Osteocyte (in vitro differentiated cells): ENCODE measurements around the gene TTC5. TPM values are rescaled to one million over a fixed set of nuclear protein-coding genes. Genes with fewer than 3 reads are reported as not detected.

Experiments used
- DNase-seq: peaks from one replicate; pipeline ENCODE4 v3.0.0; 2021; ENCODE audit warnings: mixed read lengths; ENCODE audit not compliant: unreplicated experiment; ENCODE audit errors: extremely low spot score
- H3K27ac Mint-ChIP-seq: one replicate; pipeline ENCODE4 v1.8.0; 2021; ENCODE audit warnings: mild to moderate bottlenecking, mixed read lengths; ENCODE audit not compliant: unreplicated experiment
- H3K27me3 Mint-ChIP-seq: one replicate; pipeline ENCODE4 v1.8.0; 2021; ENCODE audit warnings: mixed read lengths; ENCODE audit not compliant: unreplicated experiment
- H3K36me3 Mint-ChIP-seq: one replicate; pipeline ENCODE4 v1.8.0; 2021; ENCODE audit warnings: mixed read lengths; ENCODE audit not compliant: unreplicated experiment
- H3K4me1 Mint-ChIP-seq: one replicate; pipeline ENCODE4 v1.8.0; 2021; ENCODE audit warnings: mixed read lengths; ENCODE audit not compliant: unreplicated experiment
- H3K4me3 Mint-ChIP-seq: one replicate; pipeline ENCODE4 v1.8.0; 2021; ENCODE audit warnings: mild to moderate bottlenecking, moderate library complexity, mixed read lengths; ENCODE audit not compliant: unreplicated experiment
- H3K9me3 Mint-ChIP-seq: one replicate; pipeline ENCODE4 v1.8.0; 2021; ENCODE audit warnings: mixed read lengths; ENCODE audit not compliant: unreplicated experiment
- total RNA-seq: library from RNA; stranded (reverse); gene quantifications from 2 replicates; pipeline ENCODE4 v1.2.1, GENCODE V29; 2021
- TF ChIP-seq, protein P1 (sequence below): fragments of 200-600 bp; sonication (generic); IDR thresholded peaks from 2 replicates; pipeline ENCODE4 v1.5.0; 2021; ENCODE audit warnings: antibody characterized with exemption, mild to moderate bottlenecking, moderate library complexity

TTC5 gene
- total RNA-seq, 1 donor from 2014 or later, result 24.5 TPM

DNA sequence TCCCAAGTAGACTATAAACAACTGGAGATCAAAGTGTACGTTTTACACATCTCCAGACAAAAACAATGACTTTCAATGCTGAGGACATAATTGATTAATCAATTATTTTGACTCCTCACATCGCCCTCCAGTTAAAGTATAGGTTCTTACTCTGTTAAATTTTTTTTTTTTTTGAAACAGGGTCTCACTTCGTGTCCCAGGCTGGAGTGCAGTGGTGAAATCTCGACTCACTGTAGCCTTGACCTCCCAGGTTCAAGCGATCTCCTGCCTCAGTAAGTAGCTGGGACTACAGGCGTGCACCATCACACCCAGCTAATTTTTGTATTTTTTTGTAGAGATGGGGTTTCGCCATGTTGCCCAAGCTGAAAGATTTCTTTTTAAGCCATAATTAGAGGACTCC lies 28.3 kb upstream of the TTC5 start:
- no peak overlapping the region for H3K4me3 Mint-ChIP-seq
- no peak for DNase-seq
- H3K36me3 Mint-ChIP-seq, result no peaks in the 10 kb centered on the region
- H3K27me3 Mint-ChIP-seq, result peaks cover 9% of the 10 kb centered on the region
- TF ChIP-seq, protein P1, sequence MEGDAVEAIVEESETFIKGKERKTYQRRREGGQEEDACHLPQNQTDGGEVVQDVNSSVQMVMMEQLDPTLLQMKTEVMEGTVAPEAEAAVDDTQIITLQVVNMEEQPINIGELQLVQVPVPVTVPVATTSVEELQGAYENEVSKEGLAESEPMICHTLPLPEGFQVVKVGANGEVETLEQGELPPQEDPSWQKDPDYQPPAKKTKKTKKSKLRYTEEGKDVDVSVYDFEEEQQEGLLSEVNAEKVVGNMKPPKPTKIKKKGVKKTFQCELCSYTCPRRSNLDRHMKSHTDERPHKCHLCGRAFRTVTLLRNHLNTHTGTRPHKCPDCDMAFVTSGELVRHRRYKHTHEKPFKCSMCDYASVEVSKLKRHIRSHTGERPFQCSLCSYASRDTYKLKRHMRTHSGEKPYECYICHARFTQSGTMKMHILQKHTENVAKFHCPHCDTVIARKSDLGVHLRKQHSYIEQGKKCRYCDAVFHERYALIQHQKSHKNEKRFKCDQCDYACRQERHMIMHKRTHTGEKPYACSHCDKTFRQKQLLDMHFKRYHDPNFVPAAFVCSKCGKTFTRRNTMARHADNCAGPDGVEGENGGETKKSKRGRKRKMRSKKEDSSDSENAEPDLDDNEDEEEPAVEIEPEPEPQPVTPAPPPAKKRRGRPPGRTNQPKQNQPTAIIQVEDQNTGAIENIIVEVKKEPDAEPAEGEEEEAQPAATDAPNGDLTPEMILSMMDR, result no peak
- peaks cover 23% of the 10 kb centered on the region for H3K4me1 Mint-ChIP-seq
- H3K9me3 Mint-ChIP-seq, result no peaks in the 10 kb centered on the region
- H3K27ac Mint-ChIP-seq, result peak overlapping the region; percentile 27

DNA sequence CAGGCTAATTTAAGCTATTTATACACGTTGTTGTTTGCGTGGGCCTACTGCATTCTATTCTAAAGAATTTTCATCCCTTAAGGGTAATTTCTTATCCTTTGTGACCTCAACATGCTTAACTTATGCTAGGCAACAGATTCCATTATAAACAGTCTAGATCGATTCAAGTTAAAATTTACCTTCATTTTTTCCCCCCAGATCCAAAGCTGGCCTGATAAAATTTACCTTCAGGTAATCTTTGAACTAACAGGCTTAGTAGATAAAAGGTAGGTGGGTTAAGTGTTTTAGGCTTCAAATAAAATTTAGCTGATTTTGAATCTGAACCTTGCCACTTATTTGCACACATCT lies 27.7 kb upstream of the TTC5 start:
- Mint-ChIP-seq H3K27me3 (peaks cover 3% of the 10 kb centered on the region), H3K27ac (peak overlapping the region; percentile 98), H3K9me3 (no peaks in the 10 kb centered on the region), H3K36me3 (no peaks in the 10 kb centered on the region), H3K4me1 (peaks cover 23% of the 10 kb centered on the region), H3K4me3 (peak overlapping the region; percentile 98)
- DNase-seq, result no peak
- TF ChIP-seq, protein P1, result no peak

DNA sequence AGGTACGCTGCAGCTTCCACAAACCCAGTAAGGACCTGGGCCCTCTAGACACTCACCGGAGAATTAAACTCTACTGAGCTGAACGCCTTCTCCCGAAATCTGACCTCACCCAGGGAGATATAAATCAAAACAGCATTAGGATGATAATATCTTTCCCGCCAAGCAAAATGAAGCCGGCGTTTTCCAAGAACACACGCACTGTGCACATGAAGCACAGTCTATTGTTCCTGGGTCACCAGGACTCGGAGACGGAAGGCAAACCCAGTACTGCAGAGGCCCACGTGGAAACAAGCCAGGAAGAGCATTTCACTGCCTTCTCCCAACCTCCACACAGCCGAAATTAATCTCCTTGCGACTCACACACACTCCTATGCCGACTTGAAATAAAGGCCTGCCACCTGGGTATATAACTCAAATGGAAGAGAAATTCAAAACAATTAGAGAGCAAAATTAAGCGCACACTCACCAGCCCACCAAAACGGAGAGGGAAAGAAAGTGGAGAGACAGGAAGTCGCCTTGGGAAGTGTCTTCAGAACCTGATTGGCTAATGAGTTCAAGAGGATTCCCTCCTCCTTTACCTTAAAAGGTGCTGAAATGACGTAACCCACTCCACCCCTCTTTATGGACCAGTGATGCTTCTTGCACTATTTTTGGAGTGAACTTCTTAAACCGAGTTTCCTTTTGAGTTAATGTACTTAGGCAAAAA lies 27.2 kb upstream of the TTC5 start, which contains the start of gene CCNB1IP1:
Gene CCNB1IP1, minus strand, starts transcription at position 492 of the 706 bp plus-strand sequence. CDS start 16,756 bp downstream, outside the sequence.
- DNase-seq, result no peak
- peak within 1 kb of the TSS; percentile 98 for H3K27ac Mint-ChIP-seq
- H3K36me3 Mint-ChIP-seq, result no peaks in the 10 kb centered on the region
- no peaks in the 10 kb centered on the region for H3K9me3 Mint-ChIP-seq
- peaks cover 3% of the 10 kb centered on the region for H3K27me3 Mint-ChIP-seq
- H3K4me1 Mint-ChIP-seq, result peaks cover 23% of the 10 kb centered on the region
- peak within 1 kb of the TSS; percentile 98 for H3K4me3 Mint-ChIP-seq
- TF ChIP-seq, protein P1, result no peak

DNA sequence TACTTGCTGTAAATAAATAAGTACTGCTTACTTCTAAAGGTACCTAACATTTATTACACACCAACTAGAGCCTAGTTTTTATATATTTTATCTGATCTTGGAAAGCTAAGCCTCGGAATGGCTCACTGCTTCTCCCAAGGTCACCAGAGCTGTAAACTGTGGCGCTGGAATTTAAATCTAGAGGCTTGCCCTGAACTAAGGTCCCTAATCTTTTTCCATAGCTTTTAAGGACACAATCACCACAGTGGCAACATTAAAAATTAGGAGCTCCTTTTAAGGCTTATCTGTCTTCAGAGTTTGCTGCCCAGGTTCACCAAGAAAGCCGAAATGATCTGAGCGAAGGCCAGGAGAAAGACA lies 26.7 kb upstream of the TTC5 start:
- Mint-ChIP-seq H3K27me3 (no peaks in the 10 kb centered on the region), H3K36me3 (no peaks in the 10 kb centered on the region), H3K27ac (peak overlapping the region; percentile 98), H3K9me3 (no peaks in the 10 kb centered on the region), H3K4me1 (peaks cover 27% of the 10 kb centered on the region), H3K4me3 (peak overlapping the region; percentile 98)
- TF ChIP-seq, protein P1, result no peak
- no peak for DNase-seq

DNA sequence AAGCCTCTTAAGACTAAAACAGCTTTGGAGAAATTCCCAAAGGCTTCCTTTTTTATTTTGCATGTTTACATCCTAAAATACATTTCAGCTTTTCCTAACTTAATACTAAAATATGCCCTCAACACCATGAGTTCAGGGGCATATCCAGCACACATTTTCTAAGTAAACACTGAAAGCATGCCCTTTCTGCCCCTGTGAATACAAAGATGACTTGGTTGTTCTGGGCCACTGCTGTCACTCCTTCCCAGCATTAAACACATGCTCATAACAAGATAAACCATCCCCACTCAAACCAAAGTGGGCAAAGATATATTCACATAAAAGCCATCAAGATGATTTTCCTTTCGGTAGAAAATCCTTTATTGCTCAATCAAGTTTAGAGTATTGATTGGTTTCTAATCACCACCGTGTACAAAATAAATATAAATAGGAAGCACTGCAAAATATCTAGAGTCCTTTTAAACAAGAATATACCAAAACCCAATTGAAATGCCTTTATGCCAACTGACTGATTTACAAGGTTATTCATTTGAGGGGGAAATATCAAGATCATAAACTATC lies 25.4 kb upstream of the TTC5 start:
- Mint-ChIP-seq H3K4me3 (peak overlapping the region; percentile 8), H3K27ac (peak overlapping the region; percentile 50), H3K4me1 (peaks cover 31% of the 10 kb centered on the region), H3K9me3 (no peaks in the 10 kb centered on the region), H3K27me3 (no peaks in the 10 kb centered on the region), H3K36me3 (peaks cover 3% of the 10 kb centered on the region)
- DNase-seq, result no peak
- TF ChIP-seq, protein P1, result no peak
